Uterus (tissue), 2 donors: Measurements from ENCODE around the gene PHC3.

Experiments used
- CTCF ChIP-seq, 4 experiments: fragments of 200-600 bp in 2 of 4; fragments of 450-650 bp in 2 of 4; sonication (generic) in 2 of 4; IDR thresholded peaks; one replicate each; pipeline ENCODE4 v1.5.1; 2016 to 2019; ENCODE audit warnings: antibody characterized with exemption in 4 of 4, mild to moderate bottlenecking in 2 of 4, moderate library complexity in 1 of 4
- POLR2A ChIP-seq, 2 donors: fragments of 450-650 bp; IDR thresholded peaks; one replicate each; pipeline ENCODE4 v1.6.1; 2016; ENCODE audit warnings: antibody characterized with exemption in 2 of 2, mild to moderate bottlenecking in 1 of 2, moderate library complexity in 1 of 2

- TF ChIP-seq CTCF (IDR thresholded peaks at IDR 0.05) (no peak), POLR2A (IDR thresholded peaks at IDR 0.05) (no peak)
Observed at GRCh38 chr3:170063691-170064090, 117.8 kb downstream of the PHC3 start.
